ENCODE data around the gene WEE1.

DNA sequence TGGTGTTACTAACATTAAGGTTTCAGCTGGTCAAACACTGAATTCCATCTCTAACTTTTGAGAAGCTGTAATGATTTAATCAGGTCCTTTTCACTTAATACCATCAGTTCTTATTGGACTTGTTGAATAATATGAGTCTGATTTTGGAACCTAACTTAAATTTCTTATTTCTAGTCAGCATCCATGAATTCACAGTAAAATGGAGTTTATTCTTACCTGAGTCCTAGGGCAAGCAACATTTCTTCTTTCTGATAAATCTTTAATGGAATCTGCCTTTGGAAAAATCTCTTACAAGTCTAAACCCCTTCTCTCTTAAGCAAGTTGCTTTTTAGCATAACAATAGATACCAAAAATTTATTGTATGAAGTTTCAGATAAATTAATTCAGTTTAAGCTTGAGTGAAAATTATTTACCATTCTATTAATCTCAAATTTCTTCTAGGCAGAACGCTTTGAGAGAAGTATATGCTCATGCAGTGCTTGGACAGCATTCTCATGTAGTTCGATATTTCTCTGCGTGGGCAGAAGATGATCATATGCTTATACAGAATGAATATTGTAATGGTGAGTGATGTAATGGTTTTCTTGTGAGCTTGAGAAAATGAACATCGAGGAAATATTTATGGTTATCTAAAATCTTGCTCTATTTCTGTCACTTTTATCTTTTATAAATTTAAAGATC is 3.4 kb downstream of the WEE1 start:
- no peak for TF ChIP-seq CTCF (IDR thresholded peaks at IDR 0.05)
- no peak for TF ChIP-seq SIN3A (IDR thresholded peaks at IDR 0.05; ENCODE audit: borderline replicate concordance, insufficient read depth, low read depth, low read length)
- no peak for TF ChIP-seq POLR2AphosphoS5 (IDR thresholded peaks at IDR 0.05; ENCODE audit: low read depth, low read length)
